ENCODE data around the gene IL23R. TPM values are rescaled to one million over a fixed set of nuclear protein-coding genes. Genes with fewer than 3 reads are reported as not detected.

Gene IL23R
- total RNA-seq, 1 donor = 0.10 TPM

DNA sequence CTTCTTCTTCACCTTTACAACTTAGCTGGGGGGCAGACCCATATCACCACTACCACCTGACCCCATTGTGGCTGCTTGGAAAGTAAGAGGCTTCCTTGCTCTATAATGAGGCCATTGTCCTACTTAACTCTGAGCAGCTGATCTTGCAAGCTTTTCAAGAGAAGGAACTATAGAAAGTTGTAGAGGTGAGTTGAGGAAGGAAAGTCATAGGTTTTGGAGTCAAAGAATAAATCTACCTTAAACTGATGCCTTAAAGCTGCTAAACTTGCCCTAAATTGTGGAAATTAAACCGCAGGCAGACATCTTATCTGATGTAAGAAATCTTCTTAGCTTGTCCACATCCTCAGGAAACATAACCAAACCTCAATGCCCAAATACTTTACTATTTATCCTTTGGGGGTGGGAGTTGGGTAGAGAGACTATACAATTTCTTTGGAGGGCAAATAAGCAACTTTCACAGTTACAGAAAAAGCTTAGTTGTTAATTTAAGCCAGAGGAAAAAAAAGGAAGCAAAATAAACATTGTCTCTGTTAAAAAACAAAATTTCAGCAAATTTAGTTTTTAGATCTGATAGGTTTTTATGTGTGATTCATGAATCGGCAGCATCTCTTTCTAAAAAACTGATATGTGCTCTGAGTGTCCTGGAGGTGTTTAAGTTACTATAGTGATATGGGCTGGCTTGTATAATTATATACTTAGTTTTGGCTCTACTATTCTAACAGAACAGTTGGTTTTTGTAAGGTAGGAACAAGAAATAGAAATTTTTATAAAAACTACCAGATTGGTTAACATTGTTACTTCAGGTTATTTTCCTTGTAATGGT is 4.7 kb downstream of the IL23R start:
- H3K27me3 ChIP-seq (ENCODE audit: insufficient read depth, low read length) = no peaks in the 10 kb centered on the region
- H3K4me3 ChIP-seq (ENCODE audit: low read length) = no peak overlapping the region
- no peaks in the 10 kb centered on the region for H3K9me3 ChIP-seq (ENCODE audit: low read depth, low read length)
- peaks cover 10% of the 10 kb centered on the region for H3K4me1 ChIP-seq (ENCODE audit: insufficient read depth, low read length)

DNA sequence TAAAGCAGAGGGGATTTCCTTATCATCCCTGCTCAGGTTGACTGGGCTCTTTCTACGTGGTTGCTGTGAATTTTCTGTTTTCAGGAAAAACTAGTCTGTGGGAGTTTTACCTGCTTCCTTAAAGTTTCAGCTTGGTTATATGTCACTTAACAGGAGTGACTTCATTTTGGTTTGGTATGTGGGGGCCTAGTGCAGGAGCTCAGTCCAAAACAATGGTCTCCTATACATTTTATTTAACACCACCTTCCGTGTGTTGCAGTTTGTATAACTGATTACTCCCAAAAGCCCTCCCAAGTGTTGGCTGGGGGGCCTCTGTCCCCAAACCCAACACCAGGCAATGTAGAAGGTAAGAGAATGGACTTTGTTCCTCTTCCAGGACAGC is 5.3 kb downstream of the IL23R start:
- no peaks in the 10 kb centered on the region for H3K9me3 ChIP-seq (ENCODE audit: low read depth, low read length)
- H3K4me1 ChIP-seq (ENCODE audit: insufficient read depth, low read length) = peaks cover 10% of the 10 kb centered on the region
- no peaks in the 10 kb centered on the region for H3K27me3 ChIP-seq (ENCODE audit: insufficient read depth, low read length)
- H3K4me3 ChIP-seq (ENCODE audit: low read length) = no peak overlapping the region

DNA sequence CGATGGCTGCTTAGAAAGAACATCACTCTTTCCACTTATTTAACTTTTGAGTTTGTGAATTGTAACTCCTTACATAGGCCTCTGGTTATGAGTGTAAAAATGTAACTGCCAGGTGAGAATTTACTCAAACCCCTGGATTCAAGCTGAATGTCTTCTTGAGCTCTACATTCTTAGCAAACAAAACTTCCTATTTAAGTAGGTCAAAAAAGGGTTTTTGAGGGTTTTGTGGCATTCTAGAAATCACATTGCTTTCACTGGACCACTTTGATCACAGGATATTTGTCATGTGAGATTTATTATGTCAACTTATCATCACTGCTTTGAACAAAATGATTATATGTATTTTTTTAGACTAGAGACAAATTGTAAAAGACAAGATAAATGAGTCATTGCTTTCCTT is 5.7 kb downstream of the IL23R start:
- Histone ChIP-seq H3K9me3 (ENCODE audit: low read depth, low read length) (no peaks in the 10 kb centered on the region), H3K27me3 (ENCODE audit: insufficient read depth, low read length) (no peaks in the 10 kb centered on the region), H3K4me3 (ENCODE audit: low read length) (no peak overlapping the region)

DNA sequence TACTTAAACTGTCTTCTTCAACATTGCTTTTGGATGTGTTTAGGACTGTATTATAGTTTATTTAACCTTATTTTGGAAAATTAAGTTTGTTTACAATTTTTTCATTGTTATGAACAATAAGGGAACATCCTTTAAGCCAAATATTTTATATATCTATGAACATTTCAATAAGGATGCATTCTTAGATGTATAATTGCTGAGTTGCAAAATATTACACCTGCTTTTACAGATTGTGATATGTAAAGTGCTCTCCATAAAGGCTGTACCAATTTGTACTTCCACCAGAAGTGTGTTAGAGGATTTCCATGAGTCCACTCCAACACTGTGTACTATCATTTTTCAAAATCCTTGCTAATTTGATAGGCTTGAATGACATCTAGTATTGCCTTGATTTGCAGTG is 7.7 kb downstream of the IL23R start:
- H3K4me3 ChIP-seq (ENCODE audit: low read length) = no peak overlapping the region
- H3K9me3 ChIP-seq (ENCODE audit: low read depth, low read length) = no peaks in the 10 kb centered on the region
- H3K4me1 ChIP-seq (ENCODE audit: insufficient read depth, low read length) = peaks cover 10% of the 10 kb centered on the region
- no peaks in the 10 kb centered on the region for H3K27me3 ChIP-seq (ENCODE audit: insufficient read depth, low read length)

More for the DNA sequence above, 5.7 kb downstream of the IL23R start:
- peaks cover 10% of the 10 kb centered on the region for H3K4me1 ChIP-seq (ENCODE audit: insufficient read depth, low read length)

DNA sequence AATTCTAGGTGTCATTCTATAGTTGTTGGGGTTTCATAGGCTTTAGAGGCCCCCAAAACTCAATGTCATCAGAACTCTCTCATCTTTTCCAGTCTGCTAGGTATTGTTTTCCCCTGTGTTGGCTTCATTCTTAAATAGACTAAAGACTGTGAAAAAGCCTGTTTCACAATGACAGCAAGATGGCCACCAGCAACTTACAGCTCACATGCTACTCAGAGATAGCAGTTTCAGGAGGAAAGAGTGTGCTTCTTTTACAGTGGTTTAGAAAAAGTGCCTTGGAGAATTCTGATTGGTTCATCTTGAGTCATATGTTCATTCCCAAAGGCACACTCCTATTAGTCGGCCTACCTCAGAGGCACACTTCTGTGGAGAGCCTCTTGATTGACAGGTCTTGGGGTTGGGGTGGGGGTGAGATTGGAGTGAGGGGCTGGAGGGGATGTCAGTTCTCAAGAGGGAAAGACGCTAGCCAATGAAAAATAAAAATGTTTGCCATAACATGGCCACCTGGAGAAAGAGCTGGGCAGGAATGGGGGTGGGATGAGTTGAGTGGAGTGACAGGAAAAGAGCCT is 8.5 kb downstream of the IL23R start:
- Histone ChIP-seq H3K9me3 (ENCODE audit: low read depth, low read length) (no peaks in the 10 kb centered on the region), H3K27me3 (ENCODE audit: insufficient read depth, low read length) (no peaks in the 10 kb centered on the region), H3K4me1 (ENCODE audit: insufficient read depth, low read length) (peaks cover 10% of the 10 kb centered on the region), H3K4me3 (ENCODE audit: low read length) (no peak overlapping the region)

DNA sequence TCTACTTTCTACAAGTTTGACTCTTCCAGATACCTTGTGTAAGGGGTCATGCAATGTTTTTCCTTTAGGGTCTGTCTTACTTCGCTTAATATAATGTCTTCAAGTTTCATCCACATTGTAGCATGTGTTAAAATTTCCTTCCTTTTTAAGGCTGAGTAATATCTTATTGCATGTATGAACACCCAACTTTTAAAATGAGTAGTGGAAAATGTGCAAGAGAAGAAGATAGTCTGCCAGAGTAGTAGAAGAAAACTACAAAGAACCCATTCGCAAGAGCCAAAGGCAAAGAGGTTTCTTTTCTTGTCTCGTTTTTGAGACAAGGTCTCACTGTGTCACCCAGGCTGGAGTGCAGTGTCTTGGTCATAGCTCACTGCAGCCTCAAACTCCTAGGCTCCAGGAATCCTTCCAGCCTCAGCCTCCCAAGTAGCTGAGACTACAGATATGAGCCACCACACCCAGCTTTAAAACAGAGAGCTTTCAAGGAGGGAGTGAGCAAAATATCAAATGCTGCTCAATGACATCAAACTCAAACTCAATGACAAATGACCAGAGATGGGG is 9.4 kb downstream of the IL23R start:
- Histone ChIP-seq H3K4me3 (ENCODE audit: low read length) (no peak overlapping the region), H3K4me1 (ENCODE audit: insufficient read depth, low read length) (peaks cover 9% of the 10 kb centered on the region), H3K9me3 (ENCODE audit: low read depth, low read length) (no peaks in the 10 kb centered on the region), H3K27me3 (ENCODE audit: insufficient read depth, low read length) (no peaks in the 10 kb centered on the region)

DNA sequence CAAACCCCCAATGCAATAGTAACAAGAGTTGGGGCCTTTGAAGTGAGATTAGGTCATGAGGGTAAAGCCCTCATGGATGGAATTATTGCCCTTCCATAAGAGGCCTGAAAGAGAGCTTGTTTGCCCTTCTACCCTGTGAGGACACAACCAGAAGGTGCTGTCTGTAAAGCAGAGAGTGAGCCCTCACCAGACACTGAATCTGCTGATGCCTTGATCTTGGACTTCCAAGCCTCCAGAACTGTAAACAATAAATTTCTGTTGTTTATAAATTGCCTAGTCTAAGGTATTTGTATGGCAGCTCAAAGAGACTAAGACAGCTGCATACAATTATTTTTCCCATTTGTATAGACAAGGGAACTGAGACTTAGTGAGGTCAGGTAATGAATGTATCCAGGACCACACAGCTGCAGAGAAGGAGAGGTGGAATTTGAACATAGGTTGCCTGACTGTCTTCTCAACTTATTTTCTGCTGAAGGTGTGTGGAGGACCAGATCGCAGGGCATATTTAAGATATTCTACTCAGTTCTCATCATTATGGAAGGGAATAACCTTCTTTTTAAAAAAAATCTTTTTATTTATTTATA is 18.7 kb downstream of the IL23R start:
- H3K9me3 ChIP-seq (ENCODE audit: low read depth, low read length) = no peaks in the 10 kb centered on the region
- no peak overlapping the region for H3K4me3 ChIP-seq (ENCODE audit: low read length)
- no peaks in the 10 kb centered on the region for H3K4me1 ChIP-seq (ENCODE audit: insufficient read depth, low read length)
- H3K27me3 ChIP-seq (ENCODE audit: insufficient read depth, low read length) = no peaks in the 10 kb centered on the region

DNA sequence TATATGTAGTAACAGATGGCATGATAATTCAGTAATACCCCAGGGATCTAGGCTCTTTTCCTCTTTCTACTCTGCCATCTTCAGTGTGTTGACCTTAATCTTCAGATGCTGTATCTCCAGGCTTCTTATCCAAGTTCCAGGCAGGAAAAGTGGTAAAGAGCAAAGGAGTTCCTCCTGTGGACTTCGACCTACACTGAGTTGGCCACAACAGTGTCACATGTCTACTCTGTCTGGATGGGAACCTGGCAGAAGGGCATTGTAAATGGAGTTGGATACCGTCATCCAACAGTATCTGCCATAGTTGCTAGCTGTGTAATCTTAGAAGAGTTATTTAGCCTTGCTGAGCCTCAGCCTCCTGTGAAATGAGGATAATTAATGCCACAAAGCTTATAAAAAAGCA is 21.9 kb downstream of the IL23R start:
- Histone ChIP-seq H3K9me3 (ENCODE audit: low read depth, low read length) (no peaks in the 10 kb centered on the region), H3K4me3 (ENCODE audit: low read length) (no peak overlapping the region), H3K27me3 (ENCODE audit: insufficient read depth, low read length) (no peaks in the 10 kb centered on the region), H3K4me1 (ENCODE audit: insufficient read depth, low read length) (no peaks in the 10 kb centered on the region)

DNA sequence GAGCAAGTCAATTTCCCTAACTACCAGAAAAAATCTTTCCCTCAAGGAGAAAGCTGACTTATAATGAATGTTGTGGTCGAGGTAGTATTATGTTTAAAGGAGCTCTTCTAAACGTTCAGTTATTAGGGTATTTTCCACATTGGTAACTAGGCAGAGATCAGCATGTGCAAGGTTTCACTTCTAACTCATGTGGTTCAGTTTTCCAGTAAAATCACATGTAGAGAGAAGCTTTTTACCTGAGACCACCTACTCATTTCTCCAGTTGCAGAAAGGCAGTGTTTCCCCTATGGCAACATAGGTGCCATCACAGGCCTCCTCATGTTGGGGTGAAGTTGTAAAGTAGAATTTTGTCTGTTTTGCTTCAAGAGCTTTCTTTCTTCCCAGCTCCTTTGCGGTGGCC is 23.7 kb downstream of the IL23R start:
- no peaks in the 10 kb centered on the region for H3K9me3 ChIP-seq (ENCODE audit: low read depth, low read length)
- no peaks in the 10 kb centered on the region for H3K4me1 ChIP-seq (ENCODE audit: insufficient read depth, low read length)
- H3K4me3 ChIP-seq (ENCODE audit: low read length) = no peak overlapping the region
- H3K27me3 ChIP-seq (ENCODE audit: insufficient read depth, low read length) = no peaks in the 10 kb centered on the region

DNA sequence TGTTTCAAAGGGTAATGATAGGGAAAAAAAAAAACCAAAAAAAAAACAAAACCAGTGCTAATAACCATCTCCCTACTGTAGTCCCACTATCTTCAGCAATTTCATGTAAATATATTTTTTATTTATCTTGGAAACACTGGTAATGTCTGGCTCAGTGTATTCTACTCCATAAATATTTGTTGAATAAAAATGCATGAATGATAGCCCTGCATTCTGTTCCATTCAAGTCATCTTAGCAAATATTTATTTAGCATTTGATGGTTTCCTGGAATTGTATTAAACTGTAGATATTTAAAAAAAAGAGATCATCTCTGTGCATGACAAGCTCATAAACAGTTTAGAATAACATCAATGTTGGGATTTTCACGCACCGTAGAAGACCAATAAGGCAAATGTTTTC is 24.2 kb downstream of the IL23R start:
- no peaks in the 10 kb centered on the region for H3K4me1 ChIP-seq (ENCODE audit: insufficient read depth, low read length)
- H3K4me3 ChIP-seq (ENCODE audit: low read length) = no peak overlapping the region
- no peaks in the 10 kb centered on the region for H3K27me3 ChIP-seq (ENCODE audit: insufficient read depth, low read length)

DNA sequence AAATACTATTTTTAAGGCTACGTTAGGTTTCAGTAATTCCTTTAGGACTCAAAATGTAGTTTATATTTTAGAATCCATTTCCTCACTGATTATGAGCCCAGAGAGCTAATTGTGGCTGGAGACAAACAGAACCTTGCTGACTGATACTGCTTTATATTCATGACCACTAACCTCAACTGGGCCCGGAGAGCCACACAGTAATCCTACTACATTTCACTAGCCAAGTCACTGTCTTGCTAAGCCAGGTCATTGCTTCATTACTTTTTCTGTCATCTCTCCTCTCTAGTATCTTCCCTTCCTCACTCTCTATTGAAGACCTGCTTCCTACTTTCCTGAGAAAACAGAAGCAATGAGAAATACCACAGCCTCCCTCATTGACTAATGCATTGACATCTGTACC is 24.7 kb downstream of the IL23R start:
- no peak overlapping the region for H3K4me3 ChIP-seq (ENCODE audit: low read length)
- no peaks in the 10 kb centered on the region for H3K4me1 ChIP-seq (ENCODE audit: insufficient read depth, low read length)
- H3K27me3 ChIP-seq (ENCODE audit: insufficient read depth, low read length) = no peaks in the 10 kb centered on the region
- H3K9me3 ChIP-seq (ENCODE audit: low read depth, low read length) = no peaks in the 10 kb centered on the region

More for the DNA sequence above, 24.2 kb downstream of the IL23R start:
- no peaks in the 10 kb centered on the region for H3K9me3 ChIP-seq (ENCODE audit: low read depth, low read length)

DNA sequence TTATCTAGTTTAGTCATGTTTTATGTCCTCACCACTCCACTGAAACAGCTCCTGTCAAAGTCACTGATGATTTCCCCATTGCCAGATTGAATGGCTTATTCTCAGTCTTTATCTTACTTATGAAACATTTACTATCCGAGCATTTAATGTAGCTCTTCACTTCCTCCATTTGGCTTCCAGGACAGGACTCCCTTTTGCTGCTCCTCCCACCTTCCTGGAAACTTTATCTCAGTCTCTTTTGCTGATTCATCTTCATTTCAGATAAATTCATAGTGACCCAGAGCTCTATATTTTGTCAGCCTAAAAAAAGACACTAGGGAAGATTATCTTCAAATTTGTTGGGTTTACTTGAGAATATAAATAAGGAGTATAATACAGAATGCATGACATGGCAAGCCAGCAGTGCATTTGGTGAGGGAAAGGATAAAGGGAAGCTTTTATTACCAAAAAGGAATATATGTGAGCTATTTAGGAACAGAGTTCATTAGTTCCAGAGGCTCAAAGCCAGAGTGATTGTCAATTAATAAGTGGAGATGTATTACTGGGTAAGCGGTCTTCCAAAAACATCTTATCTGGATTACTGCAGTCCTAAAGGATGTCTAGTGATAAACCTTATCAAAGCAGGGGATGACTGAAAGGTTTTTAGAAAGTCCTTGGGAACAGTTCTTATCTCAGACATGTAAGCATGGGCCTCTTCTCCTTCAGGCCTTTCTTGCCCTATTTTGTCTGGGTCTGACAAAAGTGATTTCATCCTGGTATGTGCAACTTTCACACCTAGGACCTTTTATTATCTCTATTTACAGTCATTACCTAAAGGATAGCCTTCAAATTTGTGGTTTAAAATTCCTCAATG is 25.6 kb downstream of the IL23R start:
- no peak overlapping the region for H3K4me3 ChIP-seq (ENCODE audit: low read length)
- no peaks in the 10 kb centered on the region for H3K4me1 ChIP-seq (ENCODE audit: insufficient read depth, low read length)
- H3K27me3 ChIP-seq (ENCODE audit: insufficient read depth, low read length) = no peaks in the 10 kb centered on the region
- no peaks in the 10 kb centered on the region for H3K9me3 ChIP-seq (ENCODE audit: low read depth, low read length)

DNA sequence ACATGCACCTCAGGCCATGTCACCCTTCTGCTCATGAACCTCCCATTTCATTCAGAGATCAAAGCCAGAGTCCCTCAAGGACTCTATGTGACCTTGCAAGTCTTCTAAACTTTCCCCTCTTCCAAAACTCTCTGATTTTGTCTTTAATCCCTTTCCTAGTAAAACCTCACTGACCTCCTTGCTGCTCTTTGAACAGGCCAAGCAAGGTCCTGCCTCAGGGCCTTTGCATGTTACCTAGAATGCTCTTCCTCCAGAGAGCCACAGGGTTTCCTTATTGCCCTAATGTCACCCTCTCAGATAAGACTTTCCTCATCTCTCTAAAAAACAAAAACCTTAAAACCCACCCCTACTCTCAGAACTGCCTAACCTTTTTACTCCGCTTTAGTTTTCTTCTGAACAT is 26.6 kb downstream of the IL23R start:
- Histone ChIP-seq H3K27me3 (ENCODE audit: insufficient read depth, low read length) (no peaks in the 10 kb centered on the region), H3K4me1 (ENCODE audit: insufficient read depth, low read length) (no peaks in the 10 kb centered on the region), H3K4me3 (ENCODE audit: low read length) (no peak overlapping the region), H3K9me3 (ENCODE audit: low read depth, low read length) (no peaks in the 10 kb centered on the region)

DNA sequence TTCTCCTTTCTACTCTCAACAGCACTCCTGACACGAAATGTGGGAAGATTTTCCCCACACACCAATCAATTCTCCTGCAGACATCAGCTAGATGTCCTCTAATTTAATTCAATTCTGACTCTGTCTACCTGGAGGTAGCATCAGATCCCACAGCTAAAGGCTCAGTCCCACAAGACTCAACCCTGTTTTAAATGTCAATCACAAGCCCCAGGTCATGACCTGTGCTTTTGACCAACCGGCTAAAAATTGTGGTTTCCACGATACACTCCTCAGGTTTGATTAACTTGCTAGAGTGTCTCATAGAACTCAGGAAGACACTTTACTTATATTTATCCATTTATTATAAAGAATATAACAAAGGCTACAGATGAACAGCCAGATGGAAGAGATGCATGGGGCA is 27.4 kb downstream of the IL23R start:
- no peaks in the 10 kb centered on the region for H3K9me3 ChIP-seq (ENCODE audit: low read depth, low read length)
- H3K4me3 ChIP-seq (ENCODE audit: low read length) = no peak overlapping the region
- H3K4me1 ChIP-seq (ENCODE audit: insufficient read depth, low read length) = no peaks in the 10 kb centered on the region
- no peaks in the 10 kb centered on the region for H3K27me3 ChIP-seq (ENCODE audit: insufficient read depth, low read length)

Data from mononuclear cell (primary cell).